OCI-LY1 (cell line): Measurements from ENCODE around the gene HYDIN.

ENCODE experiments used
- EZH2 ChIP-seq: fragments of 200-600 bp; sonication (generic), shearing (Covaris generic); IDR thresholded peaks from 2 replicates; pipeline ENCODE4 v1.8.0; 2017; ENCODE audit warnings: borderline replicate concordance, mixed run types, mild to moderate bottlenecking, antibody characterized with exemption, low read length, moderate library complexity, mixed read lengths
- TF ChIP-seq, protein P1 (sequence below): fragments of 200-600 bp; sonication (generic), shearing (Covaris generic); IDR thresholded peaks from 2 replicates; pipeline ENCODE4 v1.5.1; 2017; ENCODE audit warnings: mild to moderate bottlenecking, antibody characterized with exemption, low read length, moderate library complexity, mixed read lengths

DNA sequence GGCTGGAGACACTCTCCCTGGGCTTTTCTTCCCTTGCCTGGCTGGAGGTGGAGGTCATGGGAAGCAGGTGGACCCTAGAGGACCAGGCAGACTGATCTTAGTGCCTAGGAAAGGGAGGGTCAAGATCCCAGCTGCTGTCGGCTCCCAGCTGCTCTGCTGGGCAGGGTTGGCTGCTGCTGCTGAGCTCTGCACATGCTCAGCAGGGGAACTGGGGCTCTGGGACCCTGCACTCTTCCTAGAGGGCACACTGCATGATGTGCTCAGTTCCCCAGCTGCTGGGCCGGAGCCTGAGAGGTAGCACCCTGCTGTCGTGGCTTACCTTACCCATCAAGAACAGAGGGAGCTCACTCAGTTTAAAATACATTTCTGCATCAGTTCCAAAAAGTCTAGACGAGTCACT, 463.9 kb downstream of the HYDIN start:
- TF ChIP-seq EZH2: no peak
- TF ChIP-seq, protein P1, sequence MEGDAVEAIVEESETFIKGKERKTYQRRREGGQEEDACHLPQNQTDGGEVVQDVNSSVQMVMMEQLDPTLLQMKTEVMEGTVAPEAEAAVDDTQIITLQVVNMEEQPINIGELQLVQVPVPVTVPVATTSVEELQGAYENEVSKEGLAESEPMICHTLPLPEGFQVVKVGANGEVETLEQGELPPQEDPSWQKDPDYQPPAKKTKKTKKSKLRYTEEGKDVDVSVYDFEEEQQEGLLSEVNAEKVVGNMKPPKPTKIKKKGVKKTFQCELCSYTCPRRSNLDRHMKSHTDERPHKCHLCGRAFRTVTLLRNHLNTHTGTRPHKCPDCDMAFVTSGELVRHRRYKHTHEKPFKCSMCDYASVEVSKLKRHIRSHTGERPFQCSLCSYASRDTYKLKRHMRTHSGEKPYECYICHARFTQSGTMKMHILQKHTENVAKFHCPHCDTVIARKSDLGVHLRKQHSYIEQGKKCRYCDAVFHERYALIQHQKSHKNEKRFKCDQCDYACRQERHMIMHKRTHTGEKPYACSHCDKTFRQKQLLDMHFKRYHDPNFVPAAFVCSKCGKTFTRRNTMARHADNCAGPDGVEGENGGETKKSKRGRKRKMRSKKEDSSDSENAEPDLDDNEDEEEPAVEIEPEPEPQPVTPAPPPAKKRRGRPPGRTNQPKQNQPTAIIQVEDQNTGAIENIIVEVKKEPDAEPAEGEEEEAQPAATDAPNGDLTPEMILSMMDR: no peak
